Purkinje cell (primary cell): ENCODE measurements around the gene LRPAP1. TPM values are rescaled to one million over a fixed set of nuclear protein-coding genes. Genes with fewer than 3 reads are reported as not detected.

Experiments
- polyA plus RNA-seq: library from polyadenylated mRNA; unstranded; fragments of >200 nt; fragmentation: Nextera tagmentation; gene quantifications from 2 replicates; pipeline ENCODE4 v1.2.1, GENCODE V29; 2014

Gene LRPAP1, protein sequence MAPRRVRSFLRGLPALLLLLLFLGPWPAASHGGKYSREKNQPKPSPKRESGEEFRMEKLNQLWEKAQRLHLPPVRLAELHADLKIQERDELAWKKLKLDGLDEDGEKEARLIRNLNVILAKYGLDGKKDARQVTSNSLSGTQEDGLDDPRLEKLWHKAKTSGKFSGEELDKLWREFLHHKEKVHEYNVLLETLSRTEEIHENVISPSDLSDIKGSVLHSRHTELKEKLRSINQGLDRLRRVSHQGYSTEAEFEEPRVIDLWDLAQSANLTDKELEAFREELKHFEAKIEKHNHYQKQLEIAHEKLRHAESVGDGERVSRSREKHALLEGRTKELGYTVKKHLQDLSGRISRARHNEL
- 21.3 and 30.6 TPM in 2 replicates for polyA plus RNA-seq

DNA sequence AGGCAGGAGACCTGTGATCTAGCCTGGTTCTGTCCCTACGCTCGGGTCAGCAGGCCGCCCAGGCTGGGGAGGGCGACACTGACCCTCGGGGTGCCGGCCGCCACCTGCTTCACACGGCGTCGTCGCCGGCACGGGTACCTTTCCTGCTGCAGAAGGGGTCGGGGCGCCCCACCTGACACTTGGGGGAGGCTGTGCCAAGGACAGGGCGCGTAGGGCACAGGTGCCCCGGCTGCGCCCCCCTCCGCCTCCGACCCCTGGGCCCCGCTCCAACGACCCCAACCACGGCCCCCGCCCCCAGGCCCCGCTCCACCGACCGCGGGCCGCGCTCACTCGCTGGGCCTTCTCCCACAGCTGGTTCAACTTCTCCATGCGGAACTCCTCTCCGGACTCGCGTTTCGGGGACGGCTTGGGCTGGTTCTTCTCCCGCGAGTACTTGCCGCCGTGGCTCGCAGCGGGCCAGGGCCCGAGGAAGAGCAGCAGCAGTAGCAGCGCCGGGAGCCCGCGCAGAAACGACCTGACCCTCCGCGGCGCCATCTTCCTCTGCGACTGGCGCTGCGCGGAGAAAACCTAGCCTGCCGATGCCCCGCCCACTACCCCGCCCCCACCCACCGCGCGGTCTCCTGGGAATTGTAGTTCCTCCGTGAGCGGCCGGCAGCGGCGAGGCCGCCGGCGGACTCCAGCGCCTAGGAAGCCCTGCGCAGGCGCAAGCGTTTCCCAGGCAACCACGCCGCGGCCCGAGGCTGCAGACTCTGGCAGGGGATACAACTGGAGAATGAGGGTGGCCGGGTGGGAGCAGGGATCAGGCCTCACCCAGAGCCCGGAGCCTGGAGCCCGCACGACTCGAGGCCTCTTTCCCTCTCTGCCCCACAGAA, at the start of gene LRPAP1:
LRPAP1 (minus strand) TSS at position 544 of the 872 bp plus-strand sequence; CDS start at position 534, 10 bp downstream.

DNA sequence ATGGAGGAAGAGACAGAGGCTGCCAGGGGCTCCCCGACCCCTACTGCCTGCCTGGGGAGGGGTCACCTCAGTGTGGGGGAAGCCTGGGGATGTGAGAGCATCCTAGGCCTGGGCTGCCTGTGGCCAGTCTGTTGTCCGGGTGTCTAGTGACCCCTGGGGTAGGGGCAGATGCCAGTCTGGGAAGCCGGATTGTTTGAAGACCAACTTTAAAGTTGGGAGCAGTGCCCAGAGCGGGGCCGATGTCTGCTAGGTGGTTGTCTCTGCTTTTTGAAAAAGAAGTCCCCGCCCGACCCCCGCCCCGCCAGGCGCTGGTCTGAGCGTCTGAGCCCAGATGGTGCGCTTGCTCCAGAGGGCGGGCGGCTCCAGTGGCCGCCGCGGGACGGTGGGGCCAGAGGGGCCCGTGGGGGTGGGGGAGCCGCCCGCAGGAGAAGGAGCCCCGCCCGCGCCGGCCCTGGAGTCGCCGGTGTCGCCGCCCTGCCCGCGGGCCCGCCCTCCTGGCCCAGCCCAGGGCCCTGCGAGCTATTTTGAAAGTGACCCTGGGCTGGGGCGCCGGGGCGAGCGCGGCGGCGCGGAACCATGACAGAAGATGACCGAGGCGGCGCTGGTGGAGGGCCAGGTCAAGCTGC, 69.3 kb downstream of the LRPAP1 start, which contains the start of gene DOK7:
DOK7 (plus strand) TSS at position 517 of the 626 bp plus-strand sequence; CDS start at position 587, 70 bp downstream.

Other genes with a start within 250 kb of the LRPAP1 start
- gene RGS12, start 239.4 kb downstream of the LRPAP1 start, polyA plus RNA-seq = 6.6 and 12.8 TPM in 2 replicates
- not detected in 2 replicates for gene HGFAC, start 90.5 kb downstream of the LRPAP1 start, polyA plus RNA-seq
- gene DOK7, start 69.1 kb downstream of the LRPAP1 start, polyA plus RNA-seq = not detected in 2 replicates
- gene ADRA2C, start 234.0 kb upstream of the LRPAP1 start, polyA plus RNA-seq = 0.29 TPM in 1 of 2 replicates, not detected in the other